HepG2 (cell line): Measurements from ENCODE around the gene NXT1. TPM values are rescaled to one million over a fixed set of nuclear protein-coding genes. Genes with fewer than 3 reads are reported as not detected.

Experiments used
- GFI1 ChIP-seq: sonication (generic); formaldehyde crosslinking; IDR thresholded peaks from 2 replicates; pipeline ENCODE4 v1.5.0; 2020; ENCODE audit warnings: missing genetic modification reagents, mild to moderate bottlenecking, borderline replicate concordance
- MTF2 ChIP-seq: sonication (generic); formaldehyde crosslinking; IDR thresholded peaks from 2 replicates; pipeline ENCODE4 v1.5.0; 2020; ENCODE audit warnings: missing genetic modification reagents, borderline replicate concordance
- NR2F1 ChIP-seq, 2 experiments: fragments of 450-650 bp in 1 of 2; formaldehyde crosslinking in 1 of 2; IDR thresholded peaks; 2 replicates each; pipeline versions ENCODE4 v1.5.0 to v1.6.1; 2016 to 2020; ENCODE audit warnings: mild to moderate bottlenecking in 1 of 2, missing compliant biosample characterization in 1 of 2, missing genetic modification reagents in 1 of 2, moderate library complexity in 1 of 2
- NR3C1 ChIP-seq: sonication (generic); formaldehyde crosslinking; IDR thresholded peaks from 2 replicates; pipeline ENCODE4 v1.4.0; 2020; ENCODE audit warnings: missing genetic modification reagents
- ZBTB38 ChIP-seq: sonication (generic); formaldehyde crosslinking; IDR thresholded peaks from 2 replicates; pipeline ENCODE4 v1.5.1; 2020; ENCODE audit warnings: mild to moderate bottlenecking, missing genetic modification reagents
- ZNF124 ChIP-seq: sonication (generic); formaldehyde crosslinking; IDR thresholded peaks from 2 replicates; pipeline ENCODE4 v1.4.0; 2020; ENCODE audit warnings: missing genetic modification reagents
- ZNF550 ChIP-seq: sonication (generic); formaldehyde crosslinking; IDR thresholded peaks from 2 replicates; pipeline ENCODE4 v1.4.0; 2020; ENCODE audit warnings: mild to moderate bottlenecking, missing genetic modification reagents, borderline replicate concordance
- polyA plus RNA-seq, 8 experiments: library from polyadenylated mRNA; depleted of rRNA in 3 of 8; stranded (reverse) in 7 of 8; unstranded in 1 of 8; fragments of >200 nt; fragmentation: Illumina TruSeq in 4 of 8; extraction: Trizol in 4 of 8; gene quantifications; 2 replicates each; pipeline versions ENCODE4 v1.2.1 to v1.2.3, GENCODE V29; 2011 to 2016; ENCODE audit warnings: low read depth in 4 of 8, missing spikeins in 1 of 8, mixed read lengths in 1 of 8; ENCODE audit not compliant: insufficient read depth in 1 of 8
- total RNA-seq, 5 experiments: library from RNA; depleted of rRNA; stranded (reverse); fragments of >200 nt; fragmentation: Illumina TruSeq; extraction: Trizol; gene quantifications; 2 replicates each; pipeline ENCODE4 v1.2.3, GENCODE V29; 2016; ENCODE audit warnings: low read depth in 1 of 5
- TF ChIP-seq, protein P1 (sequence below): sonication (generic); formaldehyde crosslinking; IDR thresholded peaks from 2 replicates; pipeline ENCODE4; 2020; ENCODE audit warnings: missing genetic modification reagents, mild to moderate bottlenecking, borderline replicate concordance
- TF ChIP-seq, protein P2 (sequence below): IDR thresholded peaks from 2 replicates; pipeline ENCODE4 v1.6.1; 2016; ENCODE audit warnings: low read depth
- TF ChIP-seq, protein P3 (sequence below): sonication (generic); formaldehyde crosslinking; IDR thresholded peaks from 2 replicates; pipeline ENCODE4 v1.4.0; 2020; ENCODE audit warnings: missing genetic modification reagents
- TF ChIP-seq, protein P4 (sequence below): IDR thresholded peaks from 2 replicates; pipeline ENCODE4 v1.6.1; 2012; ENCODE audit warnings: inconsistent platforms
- TF ChIP-seq, protein P5 (sequence below): sonication (generic); formaldehyde crosslinking; IDR thresholded peaks from 2 replicates; pipeline ENCODE4 v1.5.0; 2020; ENCODE audit warnings: mild to moderate bottlenecking, missing genetic modification reagents, borderline replicate concordance
- TF ChIP-seq, protein P6 (sequence below): sonication (generic); formaldehyde crosslinking; IDR thresholded peaks from 2 replicates; pipeline ENCODE4 v1.8.0; 2022; ENCODE audit warnings: mild to moderate bottlenecking, missing genetic modification reagents, moderate library complexity

NXT1 gene
- total and polyA plus RNA-seq, 2 of the 13 experiments (the other 11 are each of a cell fraction or from before 2014, with no cell fraction given) = 35.6 to 65.9 TPM

DNA sequence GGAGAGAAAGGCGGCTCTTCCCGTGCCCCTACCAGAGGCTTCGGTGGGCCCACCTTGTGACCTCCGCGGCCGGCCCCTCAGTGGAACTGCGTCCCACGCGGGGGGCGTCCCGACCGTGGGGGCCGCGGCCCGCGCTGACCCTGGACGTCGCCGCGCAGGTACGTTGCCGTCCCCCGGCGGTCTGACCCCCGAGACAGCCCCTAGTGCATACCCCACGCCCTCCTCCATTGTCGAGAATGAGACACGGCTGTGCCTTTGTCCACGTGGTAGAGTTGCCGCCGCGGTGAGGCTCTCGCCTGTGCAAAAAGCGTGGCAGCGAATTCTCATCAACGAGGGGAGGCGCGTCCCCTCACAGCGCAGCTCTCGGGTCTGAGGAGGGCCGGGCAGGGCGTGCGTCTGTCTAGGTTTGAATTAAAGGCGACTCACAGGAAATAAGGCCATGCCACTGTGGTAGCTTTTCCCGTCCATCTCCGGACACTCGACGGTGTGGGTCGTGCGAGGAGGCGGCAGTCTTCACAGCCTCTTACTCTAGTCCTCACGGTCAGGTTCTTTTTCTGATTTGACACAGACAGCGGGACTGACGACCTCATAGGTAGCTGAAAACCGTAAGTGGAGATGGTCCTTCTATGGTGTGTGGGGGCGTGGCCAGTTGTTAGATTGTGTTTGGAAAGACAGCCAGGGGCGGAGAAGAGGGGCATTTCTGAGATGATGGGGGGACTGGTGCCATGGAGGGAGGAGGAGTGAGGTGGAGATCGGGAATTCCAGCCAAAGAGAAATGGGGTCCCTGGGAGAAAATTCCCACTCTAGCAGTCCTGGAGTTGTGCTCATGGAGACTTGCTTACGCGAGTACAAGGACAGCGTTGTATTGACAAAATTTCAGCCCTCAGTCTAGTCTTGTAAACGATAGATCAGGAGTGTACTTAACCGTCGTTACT lies 580 bp downstream of the NXT1 start (continued):
- TF ChIP-seq, protein P1, sequence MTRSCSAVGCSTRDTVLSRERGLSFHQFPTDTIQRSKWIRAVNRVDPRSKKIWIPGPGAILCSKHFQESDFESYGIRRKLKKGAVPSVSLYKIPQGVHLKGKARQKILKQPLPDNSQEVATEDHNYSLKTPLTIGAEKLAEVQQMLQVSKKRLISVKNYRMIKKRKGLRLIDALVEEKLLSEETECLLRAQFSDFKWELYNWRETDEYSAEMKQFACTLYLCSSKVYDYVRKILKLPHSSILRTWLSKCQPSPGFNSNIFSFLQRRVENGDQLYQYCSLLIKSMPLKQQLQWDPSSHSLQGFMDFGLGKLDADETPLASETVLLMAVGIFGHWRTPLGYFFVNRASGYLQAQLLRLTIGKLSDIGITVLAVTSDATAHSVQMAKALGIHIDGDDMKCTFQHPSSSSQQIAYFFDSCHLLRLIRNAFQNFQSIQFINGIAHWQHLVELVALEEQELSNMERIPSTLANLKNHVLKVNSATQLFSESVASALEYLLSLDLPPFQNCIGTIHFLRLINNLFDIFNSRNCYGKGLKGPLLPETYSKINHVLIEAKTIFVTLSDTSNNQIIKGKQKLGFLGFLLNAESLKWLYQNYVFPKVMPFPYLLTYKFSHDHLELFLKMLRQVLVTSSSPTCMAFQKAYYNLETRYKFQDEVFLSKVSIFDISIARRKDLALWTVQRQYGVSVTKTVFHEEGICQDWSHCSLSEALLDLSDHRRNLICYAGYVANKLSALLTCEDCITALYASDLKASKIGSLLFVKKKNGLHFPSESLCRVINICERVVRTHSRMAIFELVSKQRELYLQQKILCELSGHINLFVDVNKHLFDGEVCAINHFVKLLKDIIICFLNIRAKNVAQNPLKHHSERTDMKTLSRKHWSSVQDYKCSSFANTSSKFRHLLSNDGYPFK (CRISPR knock-in tag) = no peak
- 0 out of 2 replicates have a peak, but pooled peaks have one; percentile 29 for TF ChIP-seq ZNF550 (CRISPR knock-in tag)
- no peak for TF ChIP-seq ZNF124 (CRISPR knock-in tag)
- TF ChIP-seq GFI1 (CRISPR knock-in tag) = no peak
- TF ChIP-seq, protein P2, sequence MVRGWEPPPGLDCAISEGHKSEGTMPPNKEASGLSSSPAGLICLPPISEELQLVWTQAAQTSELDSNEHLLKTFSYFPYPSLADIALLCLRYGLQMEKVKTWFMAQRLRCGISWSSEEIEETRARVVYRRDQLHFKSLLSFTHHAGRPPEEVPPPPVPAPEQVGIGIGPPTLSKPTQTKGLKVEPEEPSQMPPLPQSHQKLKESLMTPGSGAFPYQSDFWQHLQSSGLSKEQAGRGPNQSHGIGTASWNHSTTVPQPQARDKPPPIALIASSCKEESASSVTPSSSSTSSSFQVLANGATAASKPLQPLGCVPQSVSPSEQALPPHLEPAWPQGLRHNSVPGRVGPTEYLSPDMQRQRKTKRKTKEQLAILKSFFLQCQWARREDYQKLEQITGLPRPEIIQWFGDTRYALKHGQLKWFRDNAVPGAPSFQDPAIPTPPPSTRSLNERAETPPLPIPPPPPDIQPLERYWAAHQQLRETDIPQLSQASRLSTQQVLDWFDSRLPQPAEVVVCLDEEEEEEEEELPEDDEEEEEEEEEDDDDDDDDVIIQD = no peak; the same call in 1 of the 2 replicates
- TF ChIP-seq NR3C1 = no peak
- TF ChIP-seq, protein P3, sequence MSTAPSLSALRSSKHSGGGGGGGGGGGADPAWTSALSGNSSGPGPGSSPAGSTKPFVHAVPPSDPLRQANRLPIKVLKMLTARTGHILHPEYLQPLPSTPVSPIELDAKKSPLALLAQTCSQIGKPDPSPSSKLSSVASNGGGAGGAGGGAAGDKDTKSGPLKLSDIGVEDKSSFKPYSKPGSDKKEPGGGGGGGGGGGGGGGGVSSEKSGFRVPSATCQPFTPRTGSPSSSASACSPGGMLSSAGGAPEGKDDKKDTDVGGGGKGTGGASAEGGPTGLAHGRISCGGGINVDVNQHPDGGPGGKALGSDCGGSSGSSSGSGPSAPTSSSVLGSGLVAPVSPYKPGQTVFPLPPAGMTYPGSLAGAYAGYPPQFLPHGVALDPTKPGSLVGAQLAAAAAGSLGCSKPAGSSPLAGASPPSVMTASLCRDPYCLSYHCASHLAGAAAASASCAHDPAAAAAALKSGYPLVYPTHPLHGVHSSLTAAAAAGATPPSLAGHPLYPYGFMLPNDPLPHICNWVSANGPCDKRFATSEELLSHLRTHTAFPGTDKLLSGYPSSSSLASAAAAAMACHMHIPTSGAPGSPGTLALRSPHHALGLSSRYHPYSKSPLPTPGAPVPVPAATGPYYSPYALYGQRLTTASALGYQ = peak; percentile 30; the same call in 1 of the 2 replicates
- TF ChIP-seq, protein P4, sequence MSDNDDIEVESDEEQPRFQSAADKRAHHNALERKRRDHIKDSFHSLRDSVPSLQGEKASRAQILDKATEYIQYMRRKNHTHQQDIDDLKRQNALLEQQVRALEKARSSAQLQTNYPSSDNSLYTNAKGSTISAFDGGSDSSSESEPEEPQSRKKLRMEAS = peak; percentile 89
- TF ChIP-seq, protein P5, sequence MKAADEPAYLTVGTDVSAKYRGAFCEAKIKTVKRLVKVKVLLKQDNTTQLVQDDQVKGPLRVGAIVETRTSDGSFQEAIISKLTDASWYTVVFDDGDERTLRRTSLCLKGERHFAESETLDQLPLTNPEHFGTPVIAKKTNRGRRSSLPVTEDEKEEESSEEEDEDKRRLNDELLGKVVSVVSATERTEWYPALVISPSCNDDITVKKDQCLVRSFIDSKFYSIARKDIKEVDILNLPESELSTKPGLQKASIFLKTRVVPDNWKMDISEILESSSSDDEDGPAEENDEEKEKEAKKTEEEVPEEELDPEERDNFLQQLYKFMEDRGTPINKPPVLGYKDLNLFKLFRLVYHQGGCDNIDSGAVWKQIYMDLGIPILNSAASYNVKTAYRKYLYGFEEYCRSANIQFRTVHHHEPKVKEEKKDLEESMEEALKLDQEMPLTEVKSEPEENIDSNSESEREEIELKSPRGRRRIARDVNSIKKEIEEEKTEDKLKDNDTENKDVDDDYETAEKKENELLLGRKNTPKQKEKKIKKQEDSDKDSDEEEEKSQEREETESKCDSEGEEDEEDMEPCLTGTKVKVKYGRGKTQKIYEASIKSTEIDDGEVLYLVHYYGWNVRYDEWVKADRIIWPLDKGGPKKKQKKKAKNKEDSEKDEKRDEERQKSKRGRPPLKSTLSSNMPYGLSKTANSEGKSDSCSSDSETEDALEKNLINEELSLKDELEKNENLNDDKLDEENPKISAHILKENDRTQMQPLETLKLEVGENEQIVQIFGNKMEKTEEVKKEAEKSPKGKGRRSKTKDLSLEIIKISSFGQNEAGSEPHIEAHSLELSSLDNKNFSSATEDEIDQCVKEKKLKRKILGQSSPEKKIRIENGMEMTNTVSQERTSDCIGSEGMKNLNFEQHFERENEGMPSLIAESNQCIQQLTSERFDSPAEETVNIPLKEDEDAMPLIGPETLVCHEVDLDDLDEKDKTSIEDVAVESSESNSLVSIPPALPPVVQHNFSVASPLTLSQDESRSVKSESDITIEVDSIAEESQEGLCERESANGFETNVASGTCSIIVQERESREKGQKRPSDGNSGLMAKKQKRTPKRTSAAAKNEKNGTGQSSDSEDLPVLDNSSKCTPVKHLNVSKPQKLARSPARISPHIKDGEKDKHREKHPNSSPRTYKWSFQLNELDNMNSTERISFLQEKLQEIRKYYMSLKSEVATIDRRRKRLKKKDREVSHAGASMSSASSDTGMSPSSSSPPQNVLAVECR (CRISPR knock-in tag) = peak; percentile 75
- TF ChIP-seq, protein P6, sequence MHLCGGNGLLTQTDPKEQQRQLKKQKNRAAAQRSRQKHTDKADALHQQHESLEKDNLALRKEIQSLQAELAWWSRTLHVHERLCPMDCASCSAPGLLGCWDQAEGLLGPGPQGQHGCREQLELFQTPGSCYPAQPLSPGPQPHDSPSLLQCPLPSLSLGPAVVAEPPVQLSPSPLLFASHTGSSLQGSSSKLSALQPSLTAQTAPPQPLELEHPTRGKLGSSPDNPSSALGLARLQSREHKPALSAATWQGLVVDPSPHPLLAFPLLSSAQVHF = peak; percentile 87
- peak in 1 of 2 experiments; percentile 0; a peak in 1 of 4 replicates for TF ChIP-seq NR2F1 (CRISPR knock-in tag; IDR thresholded peaks at IDR 0.05)
- TF ChIP-seq ZBTB38 (CRISPR knock-in tag) = no peak; the same call in 1 of the 2 replicates
- TF ChIP-seq MTF2 (CRISPR knock-in tag) = peak; percentile 23; the same call in 1 of the 2 replicates
